Osteoblast (primary cell): ENCODE results near the gene GKN1. TPM values are rescaled to one million over a fixed set of nuclear protein-coding genes. Genes with fewer than 3 reads are reported as not detected.

Source experiments
- DNase-seq: peaks from one replicate; pipeline ENCODE4 v3.0.0; 2011; ENCODE audit warnings: low spot score, mixed read lengths; ENCODE audit not compliant: insufficient read length; ENCODE audit errors: missing footprints
- H2AFZ ChIP-seq: 2 replicates; pipeline ENCODE4 v1.6.0; 2011; ENCODE audit warnings: mild to moderate bottlenecking, low read length
- H3K27ac ChIP-seq: 2 replicates; pipeline ENCODE4 v1.5.1; 2011; ENCODE audit warnings: mild to moderate bottlenecking, low read depth, low read length, moderate library complexity
- H3K27me3 ChIP-seq: 2 replicates; pipeline ENCODE4 v1.6.0; 2012; ENCODE audit warnings: mild to moderate bottlenecking, control low read depth, inconsistent platforms, low read length, moderate library complexity; ENCODE audit not compliant: insufficient read depth
- H3K36me3 ChIP-seq: 2 replicates; pipeline ENCODE4 v1.5.1; 2011; ENCODE audit warnings: mild to moderate bottlenecking, low read length, control low read depth, moderate library complexity; ENCODE audit not compliant: insufficient read depth
- H3K4me1 ChIP-seq: 2 replicates; pipeline ENCODE4 v1.5.1; 2011; ENCODE audit warnings: mild to moderate bottlenecking, low read length, control low read depth, moderate library complexity; ENCODE audit not compliant: insufficient read depth
- H3K4me2 ChIP-seq: 2 replicates; pipeline ENCODE4 v1.6.0; 2011; ENCODE audit warnings: mild to moderate bottlenecking, low read length; ENCODE audit not compliant: insufficient read depth
- H3K4me3 ChIP-seq: fragments of 200-600 bp; sonication (generic); 3 replicates; pipeline ENCODE4 v1.5.1; 2012; ENCODE audit warnings: mild to moderate bottlenecking, low read length, inconsistent platforms; ENCODE audit not compliant: insufficient read depth
- H3K79me2 ChIP-seq: 2 replicates; pipeline ENCODE4 v1.6.0; 2012; ENCODE audit warnings: mild to moderate bottlenecking, low read length, control low read depth, inconsistent platforms; ENCODE audit not compliant: insufficient read depth
- H3K9me3 ChIP-seq: 2 replicates; pipeline ENCODE4 v1.5.1; 2011; ENCODE audit warnings: low read depth, low read length, control low read depth
- H4K20me1 ChIP-seq: 2 replicates; pipeline ENCODE4 v1.6.0; 2012; ENCODE audit warnings: mild to moderate bottlenecking, low read length, control low read depth; ENCODE audit not compliant: insufficient read depth
- CTCF ChIP-seq: IDR thresholded peaks from 2 replicates; pipeline ENCODE4 v1.5.1; 2011; ENCODE audit warnings: mild to moderate bottlenecking, low read depth, low read length, moderate library complexity; ENCODE audit errors: extremely low read depth
- total RNA-seq: library from RNA; depleted of rRNA; stranded (reverse); fragments of >200 nt; gene quantifications from 2 replicates; pipeline ENCODE4 v1.2.3, GENCODE V29; 2012

GKN1 gene
- total RNA-seq, 1 donor, result not detected

GRCh38 chr2:68978098-68978497 is 3.7 kb downstream of the GKN1 start:
- H3K4me1 ChIP-seq, result peaks cover 15% of the 10 kb centered on the region
- H3K4me2 ChIP-seq, result no peak overlapping the region
- no peak overlapping the region for H3K4me3 ChIP-seq

GRCh38 chr2:68980956-68981355 is 6.5 kb downstream of the GKN1 start:
- no peak for DNase-seq
- H3K27ac ChIP-seq, result no peak overlapping the region
- no peaks in the 10 kb centered on the region for H3K79me2 ChIP-seq
- no peak overlapping the region for H3K4me3 ChIP-seq
- no peaks in the 10 kb centered on the region for H3K36me3 ChIP-seq
- H2AFZ ChIP-seq, result no peak overlapping the region
- H3K9me3 ChIP-seq, result no peaks in the 10 kb centered on the region
- no peak for TF ChIP-seq CTCF
- no peaks in the 10 kb centered on the region for H4K20me1 ChIP-seq
- no peaks in the 10 kb centered on the region for H3K27me3 ChIP-seq
- H3K4me2 ChIP-seq, result no peak overlapping the region
- H3K4me1 ChIP-seq, result no peaks in the 10 kb centered on the region

More at GRCh38 chr2:68978098-68978497, 3.7 kb downstream of the GKN1 start:
- Histone ChIP-seq H3K9me3 (no peaks in the 10 kb centered on the region), H3K27me3 (no peaks in the 10 kb centered on the region), H2AFZ (no peak overlapping the region), H3K79me2 (no peaks in the 10 kb centered on the region), H4K20me1 (no peaks in the 10 kb centered on the region), H3K36me3 (no peaks in the 10 kb centered on the region), H3K27ac (no peak overlapping the region)
- no peak for DNase-seq
- no peak for TF ChIP-seq CTCF

- DNase-seq, result no peak
- Histone ChIP-seq H3K36me3 (no peaks in the 10 kb centered on the region), H3K4me2 (no peak overlapping the region), H3K4me1 (no peaks in the 10 kb centered on the region), H3K27ac (no peak overlapping the region), H3K27me3 (no peaks in the 10 kb centered on the region), H3K79me2 (no peaks in the 10 kb centered on the region), H4K20me1 (no peaks in the 10 kb centered on the region), H2AFZ (no peak overlapping the region), H3K9me3 (no peaks in the 10 kb centered on the region), H3K4me3 (no peak overlapping the region)
- TF ChIP-seq CTCF, result no peak
Measured at GRCh38 chr2:68987021-68987503, 12.6 kb downstream of the GKN1 start.

GRCh38 chr2:68989035-68989434 is 14.6 kb downstream of the GKN1 start:
- no peaks in the 10 kb centered on the region for H3K4me1 ChIP-seq
- no peaks in the 10 kb centered on the region for H3K36me3 ChIP-seq
- H3K4me3 ChIP-seq, result no peak overlapping the region
- H3K27ac ChIP-seq, result no peak overlapping the region
- no peak overlapping the region for H3K4me2 ChIP-seq
- H3K27me3 ChIP-seq, result no peaks in the 10 kb centered on the region
- H2AFZ ChIP-seq, result no peak overlapping the region
- H4K20me1 ChIP-seq, result no peaks in the 10 kb centered on the region
- DNase-seq, result no peak
- H3K9me3 ChIP-seq, result no peaks in the 10 kb centered on the region
- H3K79me2 ChIP-seq, result no peaks in the 10 kb centered on the region
- no peak for TF ChIP-seq CTCF
